GM12891 (cell line): Measurements from ENCODE around the gene NOM1.

Experiments
- POLR2A ChIP-seq: IDR thresholded peaks from 2 replicates; pipeline ENCODE4 v1.6.1; 2011; ENCODE audit warnings: low read depth, low read length, control low read depth
- POLR2AphosphoS5 ChIP-seq: IDR thresholded peaks from 2 replicates; pipeline ENCODE4 v1.6.1; 2011; ENCODE audit warnings: low read depth, low read length, control low read depth

- no peak for TF ChIP-seq POLR2AphosphoS5
- TF ChIP-seq POLR2A: no peak
These were observed 39.1 kb downstream of the NOM1 start for GRCh38 chr7:156988343-156989185.
